Measurements from ENCODE around the gene TMEM150B.

The TMEM150B gene

DNA sequence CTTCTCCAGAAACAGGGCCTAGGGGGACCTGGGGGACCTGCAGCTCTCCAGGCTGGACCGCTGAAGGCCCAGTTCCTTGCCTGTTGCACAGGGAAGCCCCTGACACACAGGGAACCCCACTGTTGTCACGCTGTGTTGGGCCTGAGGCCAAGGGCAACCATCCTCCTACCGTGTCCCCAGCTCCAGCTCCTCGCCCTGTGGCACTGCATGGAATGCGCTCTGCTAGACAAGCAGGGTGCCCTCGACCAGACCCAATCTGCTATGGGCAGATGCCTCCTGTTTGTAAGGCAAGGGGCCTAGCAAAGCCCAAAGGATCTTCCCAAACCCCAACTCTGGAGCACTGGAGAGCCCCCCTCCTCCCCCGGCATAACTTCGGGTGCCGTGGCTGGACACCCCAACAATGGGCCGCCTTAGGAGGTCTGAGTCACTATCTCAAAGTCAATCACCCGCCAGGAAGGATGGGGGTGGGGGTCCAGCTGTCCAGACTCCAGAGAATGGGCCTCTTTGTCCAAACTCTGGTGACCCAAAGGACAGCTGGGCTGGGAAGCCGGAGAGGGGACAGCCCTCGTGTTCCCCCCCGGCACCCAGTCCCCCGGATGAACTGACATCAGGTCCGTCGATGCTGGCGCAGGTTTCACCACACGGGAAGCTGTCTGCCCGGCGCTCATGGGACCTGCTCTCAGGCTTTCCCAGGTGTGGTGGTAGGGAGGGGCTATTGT lies 37.6 kb downstream of the TMEM150B start:
- TF ChIP-seq, protein P1, sequence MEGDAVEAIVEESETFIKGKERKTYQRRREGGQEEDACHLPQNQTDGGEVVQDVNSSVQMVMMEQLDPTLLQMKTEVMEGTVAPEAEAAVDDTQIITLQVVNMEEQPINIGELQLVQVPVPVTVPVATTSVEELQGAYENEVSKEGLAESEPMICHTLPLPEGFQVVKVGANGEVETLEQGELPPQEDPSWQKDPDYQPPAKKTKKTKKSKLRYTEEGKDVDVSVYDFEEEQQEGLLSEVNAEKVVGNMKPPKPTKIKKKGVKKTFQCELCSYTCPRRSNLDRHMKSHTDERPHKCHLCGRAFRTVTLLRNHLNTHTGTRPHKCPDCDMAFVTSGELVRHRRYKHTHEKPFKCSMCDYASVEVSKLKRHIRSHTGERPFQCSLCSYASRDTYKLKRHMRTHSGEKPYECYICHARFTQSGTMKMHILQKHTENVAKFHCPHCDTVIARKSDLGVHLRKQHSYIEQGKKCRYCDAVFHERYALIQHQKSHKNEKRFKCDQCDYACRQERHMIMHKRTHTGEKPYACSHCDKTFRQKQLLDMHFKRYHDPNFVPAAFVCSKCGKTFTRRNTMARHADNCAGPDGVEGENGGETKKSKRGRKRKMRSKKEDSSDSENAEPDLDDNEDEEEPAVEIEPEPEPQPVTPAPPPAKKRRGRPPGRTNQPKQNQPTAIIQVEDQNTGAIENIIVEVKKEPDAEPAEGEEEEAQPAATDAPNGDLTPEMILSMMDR (IDR thresholded peaks at IDR 0.05; ENCODE audit: extremely low read depth, insufficient read depth, missing control alignments), result no peak
- in situ Hi-C loops (cut with MboI; ENCODE audit: low pct_unique_long_range_greater_than_20kb, low sequenced_read_pairs, unreplicated experiment), result no loop called here
- DNase-seq (ENCODE audit: low spot score), result no peak

DNA sequence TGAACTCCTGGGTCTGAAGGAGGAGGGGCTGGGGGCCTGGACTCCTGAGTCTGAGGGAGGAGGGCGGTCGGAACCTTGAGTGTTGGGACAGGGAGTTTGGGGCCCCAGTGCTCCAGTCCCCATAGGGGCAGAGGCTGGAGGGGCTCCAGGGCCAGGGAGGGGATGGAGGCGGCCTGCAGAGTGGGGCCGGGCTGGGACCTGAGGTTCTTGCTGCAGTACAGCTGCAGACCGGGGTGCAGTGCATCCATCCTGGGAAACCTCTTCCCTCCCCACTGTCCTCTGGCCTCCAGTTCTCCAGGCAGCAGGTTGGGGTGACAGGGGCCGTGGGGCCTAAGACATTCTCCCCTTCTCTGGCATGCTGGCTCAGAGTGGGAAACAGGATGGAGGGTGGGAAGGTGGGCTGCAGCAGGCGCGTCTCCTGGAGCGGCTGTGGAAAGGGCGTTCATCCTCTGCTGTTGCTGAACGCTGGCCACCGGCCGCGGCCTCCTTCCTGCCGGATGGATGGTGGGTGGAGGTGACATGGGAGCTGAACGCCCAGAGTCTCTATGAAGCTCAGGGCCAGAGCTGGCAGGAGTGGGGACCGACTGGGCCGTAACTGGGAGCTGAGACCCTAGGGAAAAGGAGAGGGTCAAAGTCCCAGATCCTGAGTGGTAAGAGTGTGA lies 39.8 kb downstream of the TMEM150B start:
- in situ Hi-C loops (cut with MboI; ENCODE audit: low pct_unique_long_range_greater_than_20kb, low sequenced_read_pairs, unreplicated experiment), result no loop called here

DNA sequence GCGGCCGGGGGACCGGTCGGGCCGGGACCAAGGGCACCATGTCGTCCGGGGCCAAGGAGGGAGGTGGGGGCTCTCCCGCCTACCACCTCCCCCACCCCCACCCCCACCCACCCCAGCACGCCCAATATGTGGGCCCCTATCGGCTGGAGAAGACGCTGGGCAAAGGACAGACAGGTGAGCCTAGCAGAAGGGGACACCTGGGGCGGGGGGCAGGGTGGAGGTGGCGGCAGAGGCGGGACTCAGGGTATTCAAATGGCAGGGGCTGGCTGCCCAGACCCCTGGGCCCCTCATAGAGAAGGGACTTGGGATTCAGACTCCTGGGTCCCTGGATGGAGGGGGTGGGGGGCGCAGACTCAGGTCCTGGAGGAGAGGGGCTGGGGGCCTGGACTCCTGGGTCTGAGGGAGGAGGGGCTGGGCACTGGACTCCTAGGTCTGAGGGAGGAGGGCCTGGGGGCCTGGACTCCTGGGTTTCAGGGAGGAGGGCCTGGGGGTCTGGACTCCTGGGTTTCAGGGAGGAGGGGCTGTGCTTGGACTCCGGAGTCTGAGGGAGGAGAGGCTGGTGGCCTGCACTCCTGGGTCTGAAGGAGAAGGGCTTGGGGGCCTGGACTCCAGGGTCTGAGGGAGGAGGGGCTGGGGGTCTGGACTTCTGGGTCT lies 40.6 kb downstream of the TMEM150B start:
- in situ Hi-C loops (cut with MboI; ENCODE audit: low pct_unique_long_range_greater_than_20kb, low sequenced_read_pairs, unreplicated experiment), result no loop called here
- TF ChIP-seq, protein P1 (IDR thresholded peaks at IDR 0.05; ENCODE audit: extremely low read depth, insufficient read depth, missing control alignments), result no peak
- no peak for DNase-seq (ENCODE audit: low spot score)

More for the DNA sequence above, 39.8 kb downstream of the TMEM150B start:
- no peak for DNase-seq (ENCODE audit: low spot score)
- TF ChIP-seq, protein P1 (IDR thresholded peaks at IDR 0.05; ENCODE audit: extremely low read depth, insufficient read depth, missing control alignments), result no peak

DNA sequence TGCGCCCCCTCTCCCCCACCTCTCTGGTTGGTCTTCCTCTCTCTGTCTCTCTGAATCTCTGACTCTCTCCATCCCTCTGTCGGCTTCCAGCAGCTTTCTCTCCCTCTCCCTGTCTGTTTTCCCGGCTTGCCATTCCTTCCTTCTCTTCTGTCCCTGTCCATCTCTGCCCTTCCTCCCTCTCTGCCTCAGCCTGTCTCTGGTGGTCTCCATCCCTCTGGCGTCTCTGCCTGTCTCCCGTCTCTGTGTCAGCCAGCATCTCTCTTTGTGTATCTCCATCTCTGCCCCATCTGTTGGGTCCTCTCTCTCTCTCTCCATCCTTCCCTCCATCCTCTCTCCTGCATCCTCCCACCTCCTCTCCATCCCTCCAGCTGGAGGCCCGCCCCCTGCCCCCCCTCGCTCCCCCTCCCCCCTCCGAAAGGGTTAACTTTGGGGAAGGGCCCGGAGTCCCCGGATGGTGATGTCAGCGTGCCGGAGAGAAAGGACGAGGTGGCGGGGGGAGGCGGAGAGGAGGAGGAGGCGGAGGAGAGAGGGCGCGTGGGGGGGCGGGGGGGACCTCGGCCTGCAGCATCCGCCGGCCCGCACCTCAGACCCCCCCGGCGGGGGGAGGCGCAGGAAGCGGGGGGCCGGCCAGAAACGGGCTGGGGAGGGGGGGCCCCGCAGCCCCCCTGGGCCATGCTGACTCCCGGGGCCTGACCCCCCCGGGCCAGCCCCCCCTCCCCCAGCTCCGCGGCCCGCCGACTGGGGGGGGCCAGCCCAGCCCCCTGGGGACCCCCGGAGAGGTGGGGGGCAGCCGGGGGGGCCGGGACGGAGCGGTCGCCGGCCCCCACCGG lies 41.4 kb downstream of the TMEM150B start, which contains the start of gene BRSK1:
Gene BRSK1 (plus strand): TSS at position 450 of the 830 bp plus-strand sequence. CDS start 446 bp downstream, outside the sequence.
- DNase-seq (ENCODE audit: low spot score), result no peak

DNA sequence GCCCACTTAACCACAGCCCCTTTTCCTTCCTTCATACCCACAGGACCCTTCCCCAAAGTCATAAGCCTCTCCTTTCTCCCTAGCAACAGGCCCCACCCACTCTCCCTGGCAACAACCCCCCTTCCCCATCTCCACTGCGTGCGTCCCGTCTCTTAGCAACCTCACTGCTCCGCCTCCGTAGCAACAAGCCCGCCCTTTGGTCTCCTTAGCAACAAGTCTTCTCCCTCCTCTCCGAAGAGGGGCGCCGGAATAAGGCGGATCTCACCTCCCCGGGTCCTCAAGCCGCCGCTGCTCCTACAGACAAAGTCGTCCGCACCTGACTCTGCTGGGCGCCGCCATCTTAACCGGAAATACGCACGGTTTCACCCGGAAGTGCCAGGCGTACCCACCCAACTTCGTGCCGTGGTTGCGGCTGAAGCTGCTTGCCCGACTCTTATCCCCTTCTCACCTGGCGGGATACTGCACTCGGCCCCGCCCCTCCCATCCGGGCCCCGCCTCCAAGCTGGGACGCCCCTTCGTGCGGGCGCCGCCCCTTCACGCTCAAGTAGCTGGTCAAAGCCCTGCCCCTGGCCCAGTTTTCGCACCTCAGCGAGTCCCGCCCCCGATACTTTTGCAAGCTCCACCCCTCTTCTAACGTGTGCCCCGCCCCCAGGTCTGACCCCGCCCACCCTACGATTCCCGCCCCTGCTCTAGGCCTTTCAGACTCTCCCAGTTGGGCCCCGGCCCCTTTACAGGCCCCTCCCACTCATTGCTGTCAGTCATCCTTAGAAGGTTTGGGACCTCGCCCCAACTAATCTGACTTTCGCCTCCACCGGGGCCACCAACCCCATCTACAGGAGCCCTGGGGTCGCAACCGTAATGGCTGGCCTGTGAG lies 45.1 kb downstream of the TMEM150B start, which contains the start of gene HSPBP1:
Gene HSPBP1 (minus strand): TSS at position 341 of the 874 bp plus-strand sequence. CDS start 502 bp downstream, outside the sequence.
- TF ChIP-seq, protein P1 (IDR thresholded peaks at IDR 0.05; ENCODE audit: extremely low read depth, insufficient read depth, missing control alignments), result no peak
- in situ Hi-C loops (cut with MboI; ENCODE audit: low pct_unique_long_range_greater_than_20kb, low sequenced_read_pairs, unreplicated experiment), result no loop called here
- peak; percentile 89 for DNase-seq (ENCODE audit: low spot score)

More for the DNA sequence above, 41.4 kb downstream of the TMEM150B start, which contains the start of gene BRSK1:
- in situ Hi-C loops (cut with MboI; ENCODE audit: low pct_unique_long_range_greater_than_20kb, low sequenced_read_pairs, unreplicated experiment), result no loop called here
- TF ChIP-seq, protein P1 (IDR thresholded peaks at IDR 0.05; ENCODE audit: extremely low read depth, insufficient read depth, missing control alignments), result no peak

Measured in GM13977 (cell line).